Suppressor macrophage (primary cell): ENCODE data around the gene ZNF710.
"Not testable (repeated sequence)": the region's sequence is repeated elsewhere in the genome, so short reads cannot be mapped to it uniquely, and the experiment has no call there.

Source experiments
- DNase-seq, 4 experiments: peaks; one replicate each; pipeline ENCODE4 v3.0.0-alpha.2; 2020 to 2022

ZNF710 gene

GRCh38 chr15:90059208-90059985, 58.3 kb downstream of the ZNF710 start:
- DNase-seq, result peak; percentile 98 to 99 (median 99)

- DNase-seq, result peak in 2 of 4 experiments; percentile 20 to 56
These were observed 59.7 kb downstream of the ZNF710 start for GRCh38 chr15:90060797-90061196.

DNA sequence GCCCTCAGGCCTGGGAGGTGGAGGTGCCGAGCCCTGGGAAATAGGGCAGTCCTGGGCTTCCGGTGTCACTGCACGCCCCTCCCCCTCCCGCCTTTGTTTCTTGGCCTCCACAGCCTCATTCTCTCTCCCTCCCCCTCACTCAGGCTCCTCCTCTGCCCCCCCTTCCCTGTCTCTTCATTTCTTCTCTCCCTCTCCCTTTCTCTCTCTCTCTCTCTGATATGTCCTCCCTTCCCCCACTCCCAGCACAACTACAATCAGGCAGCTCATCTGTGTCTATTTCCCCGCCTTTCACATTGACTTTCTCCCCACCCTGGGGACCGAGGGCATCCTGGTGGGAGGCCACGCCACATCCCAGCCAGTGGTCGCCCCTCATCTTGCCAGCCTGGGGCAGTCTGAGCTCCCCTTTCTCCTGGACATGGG, 60.9 kb downstream of the ZNF710 start:
- DNase-seq, result peak in 2 of 4 experiments; percentile 38 to 41

DNA sequence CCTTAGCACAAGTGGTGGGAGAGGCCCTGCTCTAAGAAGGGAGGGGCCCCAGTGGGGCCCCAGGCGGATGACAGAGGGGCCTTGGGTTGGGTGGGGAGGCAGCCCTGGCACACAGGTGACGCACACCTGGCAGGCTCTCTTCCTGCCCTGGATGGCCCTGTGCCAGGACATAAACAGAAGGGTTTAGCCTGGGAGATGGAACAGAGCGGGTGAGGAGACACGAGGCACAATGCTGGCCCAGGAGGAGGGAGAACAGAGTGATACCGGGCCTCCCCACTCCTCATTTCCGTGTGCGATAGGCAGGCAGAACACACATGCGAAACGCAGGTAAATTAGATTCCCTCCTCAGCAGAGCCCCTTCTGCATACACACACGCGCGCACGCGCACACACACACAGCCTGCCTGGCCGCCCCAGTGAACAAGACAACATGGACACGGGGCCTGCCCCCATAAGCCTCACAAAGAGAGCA, 61.4 kb downstream of the ZNF710 start:
- DNase-seq, result peak in 1 of 4 experiments; percentile 3

GRCh38 chr15:90062973-90063769, 62.0 kb downstream of the ZNF710 start:
- peak; percentile 53 to 67 (median 64) for DNase-seq

DNA sequence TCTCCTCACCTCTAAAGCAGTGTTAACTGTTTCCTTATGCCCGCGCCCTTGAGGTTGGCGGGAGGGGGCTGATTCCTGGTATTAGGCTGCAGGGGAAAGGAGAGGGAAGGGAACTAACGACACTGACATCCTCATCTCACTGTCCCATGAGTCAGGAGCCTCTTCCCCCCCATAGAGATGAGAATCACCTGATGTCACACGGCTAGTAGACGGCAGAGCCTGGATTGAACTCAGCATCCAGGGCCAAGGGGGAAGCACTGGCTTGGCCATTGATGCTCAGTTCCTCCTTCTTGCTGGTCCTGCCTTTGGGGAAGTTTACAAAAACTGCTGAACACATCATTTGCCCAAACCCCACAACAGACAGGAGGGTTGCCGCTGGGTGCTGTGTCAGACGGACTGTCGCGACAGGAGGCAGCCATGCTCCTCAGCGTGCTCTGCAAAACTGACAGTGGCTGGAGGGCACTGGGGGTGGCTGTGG, 62.7 kb downstream of the ZNF710 start:
- peak; percentile 94 to 99 (median 94) for DNase-seq

DNA sequence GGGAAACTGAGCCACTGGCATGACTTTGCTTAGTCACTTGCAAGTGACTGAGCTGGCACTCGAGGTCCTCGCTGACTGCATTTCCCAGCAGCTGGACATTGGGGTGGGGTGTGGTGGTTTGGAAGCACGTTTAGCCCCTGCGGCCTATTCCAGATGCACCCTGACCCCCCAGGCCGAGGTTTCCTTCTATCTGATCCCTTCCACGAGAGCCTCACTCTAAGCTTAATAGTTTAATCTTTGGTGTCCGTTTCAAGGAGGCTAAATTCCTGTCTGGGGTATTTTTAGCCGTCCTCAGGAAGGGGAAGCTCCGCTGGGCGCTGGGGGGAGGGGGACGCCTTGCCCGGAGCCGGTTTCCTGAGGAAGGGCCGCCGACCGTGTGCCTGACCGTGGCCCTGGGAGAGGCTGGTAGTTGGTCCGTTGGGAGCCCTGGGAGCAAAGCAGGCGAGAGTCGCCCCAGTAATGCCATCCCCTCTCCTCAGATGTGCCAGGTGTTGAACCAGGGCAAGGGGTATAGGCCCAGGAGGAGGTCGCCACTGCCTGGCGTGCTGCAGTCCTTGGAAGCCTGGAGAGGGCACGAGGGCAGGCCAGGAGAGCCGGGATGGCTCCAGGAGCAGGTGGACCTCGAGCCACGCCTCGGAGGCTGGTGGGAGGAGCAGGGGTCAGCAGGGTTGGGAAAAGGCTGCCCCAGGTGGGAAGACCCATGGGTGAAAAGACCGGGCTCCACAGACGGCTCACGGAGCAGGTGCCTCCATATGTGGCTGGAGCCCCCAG, 64.0 kb downstream of the ZNF710 start:
- DNase-seq, result peak; percentile 80 to 93 (median 87)

DNA sequence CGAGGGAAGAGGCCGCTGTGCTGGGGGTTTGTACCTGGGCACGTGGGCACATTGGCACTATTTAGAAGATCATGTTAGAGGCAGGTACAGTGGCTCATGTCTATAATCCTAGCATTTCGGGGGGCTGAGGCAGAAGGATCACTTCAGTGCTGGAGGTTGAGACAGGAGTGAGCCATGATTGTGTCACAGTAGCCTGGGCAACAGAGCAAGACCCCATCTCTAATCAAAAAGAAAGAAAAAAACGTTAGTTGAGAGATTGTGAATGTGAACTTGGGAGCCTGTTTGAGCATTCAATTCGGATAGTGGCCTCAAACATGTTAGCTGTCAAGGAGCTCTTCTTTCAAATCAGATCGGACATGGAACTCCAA, 64.5 kb downstream of the ZNF710 start:
- DNase-seq, result no peak

DNA sequence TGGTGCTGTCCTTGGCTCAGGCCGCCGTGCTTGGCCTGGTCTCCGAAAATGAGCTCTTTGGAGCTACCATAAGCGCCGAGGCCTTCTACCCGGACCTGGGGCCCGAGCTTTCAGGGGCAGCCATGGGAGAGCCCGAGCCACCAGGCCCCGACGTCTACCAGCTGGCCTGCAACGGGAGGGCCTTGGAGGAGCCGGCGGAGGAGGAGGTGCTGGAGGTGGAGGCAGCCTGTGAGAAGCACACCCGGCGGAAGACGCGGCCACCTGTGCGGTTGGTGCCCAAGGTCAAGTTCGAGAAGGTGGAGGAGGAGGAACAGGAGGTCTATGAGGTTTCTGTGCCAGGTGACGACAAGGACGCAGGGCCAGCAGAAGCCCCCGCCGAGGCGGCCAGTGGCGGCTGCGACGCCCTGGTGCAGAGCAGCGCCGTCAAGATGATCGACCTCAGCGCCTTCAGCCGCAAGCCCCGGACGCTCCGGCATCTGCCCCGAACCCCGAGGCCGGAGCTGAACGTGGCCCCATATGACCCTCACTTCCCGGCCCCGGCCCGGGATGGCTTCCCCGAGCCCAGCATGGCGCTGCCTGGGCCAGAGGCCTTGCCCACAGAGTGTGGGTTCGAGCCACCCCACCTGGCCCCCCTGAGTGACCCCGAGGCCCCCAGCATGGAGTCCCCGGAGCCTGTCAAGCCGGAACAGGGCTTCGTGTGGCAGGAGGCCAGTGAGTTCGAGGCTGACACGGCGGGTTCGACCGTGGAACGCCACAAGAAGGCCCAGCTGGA, 66.2 kb downstream of the ZNF710 start:
- DNase-seq, result no peak

GRCh38 chr15:90067953-90068606, 67.0 kb downstream of the ZNF710 start:
- no peak for DNase-seq

- not testable (repeated sequence) for DNase-seq
These were observed 69.5 kb downstream of the ZNF710 start for GRCh38 chr15:90070623-90071022.

DNA sequence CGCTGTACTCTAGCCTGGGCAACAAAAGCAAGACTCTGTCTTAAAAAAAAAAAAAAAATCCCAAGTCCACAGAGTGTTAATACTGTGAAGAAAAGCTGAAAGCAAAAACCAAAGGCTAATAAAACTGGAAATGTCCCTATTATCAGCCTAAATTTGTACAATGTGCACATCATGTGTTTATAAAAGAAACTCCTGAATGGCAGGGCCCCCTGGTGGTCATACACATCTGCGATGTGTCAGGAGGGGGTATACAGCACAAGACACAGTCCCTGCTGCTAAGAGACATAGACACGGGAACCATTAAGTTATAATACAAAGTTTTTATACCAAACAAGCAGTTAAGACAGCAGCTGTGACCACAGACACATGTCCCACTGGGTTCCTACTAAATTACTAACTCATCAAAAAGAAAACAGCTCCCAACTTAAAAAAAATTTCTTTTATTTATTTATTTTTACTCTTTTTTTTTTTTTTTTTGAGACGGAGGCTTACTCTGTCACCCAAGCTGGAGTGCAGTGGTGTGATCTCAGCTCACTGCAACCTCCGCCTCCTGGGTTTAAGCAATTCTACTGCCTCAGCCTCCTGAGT, 70.2 kb downstream of the ZNF710 start:
- DNase-seq, result peak; percentile 94 to 96 (median 95)

- DNase-seq, result no peak
These were observed 72.0 kb downstream of the ZNF710 start for GRCh38 chr15:90072978-90073640.

- DNase-seq, result no peak
These were observed 72.9 kb downstream of the ZNF710 start for GRCh38 chr15:90074023-90074422.

- DNase-seq, result no peak
These were observed 73.8 kb downstream of the ZNF710 start for GRCh38 chr15:90074916-90075315.

- no peak for DNase-seq
These were observed 74.5 kb downstream of the ZNF710 start for GRCh38 chr15:90075420-90076289.

DNA sequence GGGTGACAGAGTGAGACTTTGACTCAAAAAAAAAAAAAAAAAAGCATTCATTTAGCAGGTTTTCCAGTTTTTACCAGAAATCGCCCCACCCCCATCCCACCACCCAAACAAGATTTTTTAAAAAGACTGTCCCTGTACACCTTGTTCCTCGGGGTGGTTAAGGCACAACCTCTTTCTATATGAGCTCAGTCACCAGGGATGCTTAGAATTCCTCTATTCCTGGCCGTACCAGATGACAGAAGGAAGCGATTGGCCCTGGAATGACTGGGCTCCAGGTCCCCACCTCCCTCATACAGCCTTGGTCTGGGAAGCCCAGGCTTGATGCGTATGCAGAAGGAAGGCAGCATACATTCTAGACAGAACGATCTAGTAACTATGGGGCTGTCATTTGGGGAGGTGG, 75.6 kb downstream of the ZNF710 start:
- DNase-seq, result no peak

GRCh38 chr15:90078965-90079364, 77.8 kb downstream of the ZNF710 start:
- DNase-seq, result no peak
